Measurements from ENCODE around the gene CTDSPL2.
"Not testable (repeated sequence)": the region's sequence is repeated elsewhere in the genome, so short reads cannot be mapped to it uniquely, and the experiment has no call there.

The CTDSPL2 gene

GRCh38 chr15:44485880-44486279, 58.5 kb downstream of the CTDSPL2 start:
- DNase-seq (ENCODE audit: low read depth), result no peak

GRCh38 chr15:44489464-44489863, 62.0 kb downstream of the CTDSPL2 start:
- DNase-seq (ENCODE audit: low read depth), result peak; percentile 88

- DNase-seq (ENCODE audit: low read depth), result peak; percentile 21
Measured at GRCh38 chr15:44490622-44491021, 63.2 kb downstream of the CTDSPL2 start.

GRCh38 chr15:44492040-44492439, 64.6 kb downstream of the CTDSPL2 start:
- DNase-seq (ENCODE audit: low read depth), result no peak

- DNase-seq (ENCODE audit: low read depth), result no peak
Measured at GRCh38 chr15:44492672-44493071, 65.2 kb downstream of the CTDSPL2 start.

- no peak for DNase-seq (ENCODE audit: low read depth)
Measured at GRCh38 chr15:44495562-44495961, 68.1 kb downstream of the CTDSPL2 start.

GRCh38 chr15:44500555-44500954, 73.1 kb downstream of the CTDSPL2 start:
- no peak for DNase-seq (ENCODE audit: low read depth)

GRCh38 chr15:44501768-44502366, 74.4 kb downstream of the CTDSPL2 start:
- peak; percentile 61 for DNase-seq (ENCODE audit: low read depth)

GRCh38 chr15:44516436-44516835, 89.0 kb downstream of the CTDSPL2 start:
- no peak for DNase-seq (ENCODE audit: low read depth)

- no peak for DNase-seq (ENCODE audit: low read depth)
Measured at GRCh38 chr15:44519537-44519936, 92.1 kb downstream of the CTDSPL2 start.

GRCh38 chr15:44525018-44525417, 97.6 kb downstream of the CTDSPL2 start:
- DNase-seq (ENCODE audit: low read depth), result no peak

GRCh38 chr15:44527241-44527640, 99.8 kb downstream of the CTDSPL2 start:
- no peak for DNase-seq (ENCODE audit: low read depth)

GRCh38 chr15:44529864-44530604, 102.6 kb downstream of the CTDSPL2 start:
- no peak for DNase-seq (ENCODE audit: low read depth)

- no peak for DNase-seq (ENCODE audit: low read depth)
Measured at GRCh38 chr15:44530653-44531052, 103.2 kb downstream of the CTDSPL2 start.

GRCh38 chr15:44532275-44532674, 104.8 kb downstream of the CTDSPL2 start:
- not testable (repeated sequence) for DNase-seq (ENCODE audit: low read depth)

- DNase-seq (ENCODE audit: low read depth), result no peak
Measured at GRCh38 chr15:44532689-44533088, 105.3 kb downstream of the CTDSPL2 start.

GRCh38 chr15:44535092-44535491, 107.7 kb downstream of the CTDSPL2 start:
- no peak for DNase-seq (ENCODE audit: low read depth)

GRCh38 chr15:44535523-44536301, 108.3 kb downstream of the CTDSPL2 start:
- DNase-seq (ENCODE audit: low read depth), result no peak

GRCh38 chr15:44536302-44536961, 109.0 kb downstream of the CTDSPL2 start:
- peak; percentile 92 for DNase-seq (ENCODE audit: low read depth)

GRCh38 chr15:44536962-44537734, 109.7 kb downstream of the CTDSPL2 start, which contains the start of gene EIF3J:
EIF3J (plus strand) TSS chr15:44537147; CDS start chr15:44537195, 48 bp downstream.
- DNase-seq (ENCODE audit: low read depth), result peak; percentile 98

GRCh38 chr15:44537735-44538240, 110.4 kb downstream of the CTDSPL2 start:
- DNase-seq (ENCODE audit: low read depth), result peak; percentile 61

Measured in EH (cell line).